Uterus (tissue), 4 donors: ENCODE data around the gene SPDEF. TPM values are rescaled to one million over a fixed set of nuclear protein-coding genes. Genes with fewer than 3 reads are reported as not detected.
A peak's percentile ranks its signal among the peaks of the same experiment; 100 is the strongest.

Experiments used
- DNase-seq, 2 donors: peaks; one replicate each; pipeline ENCODE4 v3.0.0-alpha.2; 2019 to 2020
- H3K27ac ChIP-seq, 2 donors: fragments of 200-600 bp; sonication (generic); 1 replicate in 1 of 2; 2 replicates in 1 of 2; pipeline ENCODE4 v1.5.1; 2016 to 2018
- H3K27me3 ChIP-seq, 2 donors: fragments of 200-600 bp; sonication (generic); one replicate each; pipeline ENCODE4 v1.5.1; 2018 to 2019; ENCODE audit warnings: control low read depth in 1 of 2
- H3K36me3 ChIP-seq, 2 donors: fragments of 200-600 bp; sonication (generic); one replicate each; pipeline ENCODE4 v1.5.1; 2019; ENCODE audit warnings: control low read depth in 1 of 2
- H3K4me1 ChIP-seq, 2 donors: fragments of 200-600 bp; sonication (generic); one replicate each; pipeline ENCODE4 v1.5.1; 2018 to 2019; ENCODE audit warnings: control low read depth in 1 of 2
- H3K4me3 ChIP-seq, 2 donors: fragments of 200-600 bp; sonication (generic); 1 replicate in 1 of 2; 2 replicates in 1 of 2; pipeline ENCODE4 v1.5.1; 2018 to 2019; ENCODE audit warnings: mild to moderate bottlenecking in 1 of 2
- H3K9me3 ChIP-seq, 2 donors: fragments of 200-600 bp; sonication (generic); one replicate each; pipeline ENCODE4 v1.5.1; 2019; ENCODE audit warnings: control low read depth in 1 of 2
- CTCF ChIP-seq, 4 experiments: fragments of 200-600 bp in 2 of 4; fragments of 450-650 bp in 2 of 4; sonication (generic) in 2 of 4; IDR thresholded peaks; one replicate each; pipeline ENCODE4 v1.5.1; 2016 to 2019; ENCODE audit warnings: antibody characterized with exemption in 4 of 4, mild to moderate bottlenecking in 2 of 4, moderate library complexity in 1 of 4
- POLR2A ChIP-seq, 2 donors: fragments of 450-650 bp; IDR thresholded peaks; one replicate each; pipeline ENCODE4 v1.6.1; 2016; ENCODE audit warnings: antibody characterized with exemption in 2 of 2, mild to moderate bottlenecking in 1 of 2, moderate library complexity in 1 of 2
- intact Hi-C: fragments of 100-400 bp; cut with DNase I; formaldehyde crosslinking; loops from one replicate; pipeline ENCODE4 v1.15.1; 2023; ENCODE audit warnings: low total_unique reads
- total RNA-seq, 4 donors: library from RNA; depleted of rRNA in 3 of 4; stranded (reverse); fragments of >200 nt in 3 of 4; gene quantifications; one replicate each; pipeline versions ENCODE4 v1.1.0 to v1.2.4, GENCODE V29; 2014 to 2023
- donor health status: DM: yes; HTN: yes; CAD: no.

SPDEF gene
- total RNA-seq, 4 donors from 2014 or later: 0.52 to 1.5 TPM; not detected in 2

- TF ChIP-seq CTCF (IDR thresholded peaks at IDR 0.05): no peak
- no peak for TF ChIP-seq POLR2A (IDR thresholded peaks at IDR 0.05)
- Histone ChIP-seq H3K9me3 (no peaks in the 10 kb centered on the region), H3K36me3 (no peaks in the 10 kb centered on the region), H3K4me3 (no peak overlapping the region), H3K27me3 (no peaks in the 10 kb centered on the region), H3K27ac (no peak overlapping the region), H3K4me1 (peaks cover 0 to 7% of the 10 kb centered on the region in 2 donors)
- intact Hi-C loops: no loop called here
- peak in 1 of 2 donors; percentile 16 for DNase-seq
Measured at GRCh38 chr6:34593701-34594100, 37.6 kb upstream of the SPDEF start.

- Histone ChIP-seq H3K27ac (no peak overlapping the region), H3K9me3 (no peaks in the 10 kb centered on the region), H3K36me3 (no peaks in the 10 kb centered on the region), H3K27me3 (no peaks in the 10 kb centered on the region), H3K4me3 (no peak overlapping the region), H3K4me1 (peaks cover 0 to 7% of the 10 kb centered on the region in 2 donors)
- DNase-seq: peak in 1 of 2 donors; percentile 2
- no peak for TF ChIP-seq POLR2A (IDR thresholded peaks at IDR 0.05)
- intact Hi-C loops: no loop called here
Measured at GRCh38 chr6:34592208-34592952, 36.3 kb upstream of the SPDEF start.

- Histone ChIP-seq H3K27me3 (no peaks in the 10 kb centered on the region), H3K27ac (no peak overlapping the region), H3K4me1 (peaks cover 0 to 4% of the 10 kb centered on the region in 2 donors), H3K4me3 (no peak overlapping the region), H3K36me3 (no peaks in the 10 kb centered on the region), H3K9me3 (no peaks in the 10 kb centered on the region)
- intact Hi-C loops: no loop called here
- TF ChIP-seq POLR2A (IDR thresholded peaks at IDR 0.05) (no peak), CTCF (IDR thresholded peaks at IDR 0.05) (peak in 1 of 4 experiments; percentile 2)
- DNase-seq: no peak
Measured at GRCh38 chr6:34589691-34590090, 33.6 kb upstream of the SPDEF start.

GRCh38 chr6:34589140-34589539 is 33.0 kb upstream of the SPDEF start:
- Histone ChIP-seq H3K27me3 (no peaks in the 10 kb centered on the region), H3K9me3 (no peaks in the 10 kb centered on the region), H3K27ac (no peak overlapping the region), H3K36me3 (no peaks in the 10 kb centered on the region), H3K4me1 (no peaks in the 10 kb centered on the region), H3K4me3 (no peak overlapping the region)
- intact Hi-C loops: no loop called here
- TF ChIP-seq CTCF (IDR thresholded peaks at IDR 0.05) (no peak), POLR2A (IDR thresholded peaks at IDR 0.05) (no peak)
- no peak for DNase-seq

GRCh38 chr6:34587851-34588250 is 31.7 kb upstream of the SPDEF start:
- Histone ChIP-seq H3K9me3 (no peaks in the 10 kb centered on the region), H3K36me3 (no peaks in the 10 kb centered on the region), H3K4me3 (no peak overlapping the region), H3K4me1 (no peaks in the 10 kb centered on the region), H3K27me3 (no peaks in the 10 kb centered on the region), H3K27ac (no peak overlapping the region)
- TF ChIP-seq POLR2A (IDR thresholded peaks at IDR 0.05) (no peak), CTCF (IDR thresholded peaks at IDR 0.05) (no peak)
- intact Hi-C loops: no loop called here
- no peak for DNase-seq
